Neuronal stem cell (in vitro differentiated cells): ENCODE results near the gene FASTK.
A peak's percentile ranks its signal among the peaks of the same experiment; 100 is the strongest.

Experiments used
- DNase-seq: peaks from one replicate; pipeline ENCODE4 v3.0.0-alpha.2; 2013; ENCODE audit warnings: low spot score
- H2AFZ ChIP-seq: one replicate; pipeline ENCODE4 v1.6.1; 2013; ENCODE audit warnings: mild to moderate bottlenecking, low read length, inconsistent platforms
- H2AK5ac ChIP-seq: 2 replicates; pipeline ENCODE4 v1.6.1; 2013; ENCODE audit warnings: low read depth, mild to moderate bottlenecking, inconsistent platforms, low read length, moderate library complexity, mixed read lengths
- H2BK120ac ChIP-seq: 2 replicates; pipeline ENCODE4 v1.6.1; 2013; ENCODE audit warnings: low read depth, mild to moderate bottlenecking, inconsistent platforms, low read length, moderate library complexity, mixed read lengths
- H2BK12ac ChIP-seq: one replicate; pipeline ENCODE4 v1.6.1; 2013; ENCODE audit warnings: low read length, inconsistent platforms
- H2BK15ac ChIP-seq: 2 replicates; pipeline ENCODE4 v1.6.1; 2013; ENCODE audit warnings: mild to moderate bottlenecking, low read length, inconsistent platforms, mixed read lengths
- H2BK5ac ChIP-seq: one replicate; pipeline ENCODE4 v1.6.1; 2013; ENCODE audit warnings: inconsistent platforms, mild to moderate bottlenecking, low read length, moderate library complexity
- H3K14ac ChIP-seq: one replicate; pipeline ENCODE4 v1.6.1; 2013; ENCODE audit warnings: low read length, inconsistent platforms
- H3K18ac ChIP-seq: 2 replicates; pipeline ENCODE4 v1.6.1; 2013; ENCODE audit warnings: low read length, inconsistent platforms
- H3K23ac ChIP-seq: 2 replicates; pipeline ENCODE4 v1.6.1; 2013; ENCODE audit warnings: low read depth, mild to moderate bottlenecking, mixed read lengths, low read length, inconsistent platforms; ENCODE audit not compliant: poor library complexity
- H3K27ac ChIP-seq: replicated peaks from 3 replicates; pipeline ENCODE4 v1.5.1; 2013; ENCODE audit warnings: low read length, inconsistent platforms
- H3K27me3 ChIP-seq, 3 experiments: 2 replicates each; pipeline ENCODE4 v1.6.1; 2013; ENCODE audit warnings: low read length in 3 of 3, mild to moderate bottlenecking in 2 of 3, inconsistent platforms in 1 of 3, low read depth in 1 of 3, mixed read lengths in 1 of 3, moderate library complexity in 1 of 3; ENCODE audit not compliant: control insufficient read depth in 3 of 3, insufficient read depth in 3 of 3
- H3K36me3 ChIP-seq, 2 donors: replicated peaks in 1 of 2; 2 replicates each; pipeline ENCODE4 v1.6.1; 2013; ENCODE audit warnings: low read length in 2 of 2; ENCODE audit not compliant: control insufficient read depth in 2 of 2, insufficient read depth in 2 of 2
- H3K4ac ChIP-seq: 2 replicates; pipeline ENCODE4 v1.6.1; 2013; ENCODE audit warnings: inconsistent platforms, mild to moderate bottlenecking, low read length, moderate library complexity
- H3K4me1 ChIP-seq, 2 donors: 1 replicate in 1 of 2; 2 replicates in 1 of 2; pipeline ENCODE4 v1.6.1; 2013; ENCODE audit warnings: low read length in 2 of 2, low read depth in 1 of 2; ENCODE audit not compliant: control insufficient read depth in 2 of 2, insufficient read depth in 1 of 2
- H3K4me2 ChIP-seq: one replicate; pipeline ENCODE4 v1.6.1; 2013; ENCODE audit warnings: mild to moderate bottlenecking, low read length, inconsistent platforms; ENCODE audit not compliant: insufficient read depth, poor library complexity, severe bottlenecking
- H3K4me3 ChIP-seq, 2 donors: 2 replicates each; pipeline ENCODE4 v1.5.1; 2013; ENCODE audit warnings: low read length in 2 of 2, mild to moderate bottlenecking in 2 of 2, inconsistent platforms in 1 of 2, moderate library complexity in 1 of 2
- H3K79me1 ChIP-seq: one replicate; pipeline ENCODE4 v1.6.1; 2013; ENCODE audit warnings: low read depth, mild to moderate bottlenecking, inconsistent platforms, low read length, moderate library complexity
- H3K9ac ChIP-seq: one replicate; pipeline ENCODE4 v1.6.1; 2013; ENCODE audit warnings: mild to moderate bottlenecking, low read depth, low read length, inconsistent platforms; ENCODE audit not compliant: poor library complexity
- H3K9me3 ChIP-seq, 2 donors: replicated peaks in 1 of 2; 2 replicates each; pipeline versions ENCODE3 to v1.6.1; 2013; ENCODE audit warnings: low read length in 2 of 2, mild to moderate bottlenecking in 2 of 2, inconsistent platforms in 1 of 2, low read depth in 1 of 2, mixed read lengths in 1 of 2, moderate library complexity in 1 of 2; ENCODE audit not compliant: control insufficient read depth in 2 of 2, insufficient read depth in 1 of 2
- H4K8ac ChIP-seq: one replicate; pipeline ENCODE4 v1.6.1; 2013; ENCODE audit warnings: low read depth, mild to moderate bottlenecking, inconsistent platforms, low read length, moderate library complexity
- H4K91ac ChIP-seq: one replicate; pipeline ENCODE4 v1.6.1; 2013; ENCODE audit warnings: low read length, low read depth, mild to moderate bottlenecking, inconsistent platforms; ENCODE audit not compliant: poor library complexity
- WGBS, 2 donors: extraction: QIAGEN DNeasy Blood & Tissue Kit; methylation state at CpG; one replicate each; pipeline ENCODE4 v1.1.7; 2013; ENCODE audit warnings: missing lambda C conversion rate in 2 of 2, mixed read lengths in 1 of 2; ENCODE audit not compliant: insufficient read length in 2 of 2, insufficient replicate concordance in 1 of 2; ENCODE audit errors: extremely low coverage in 2 of 2; 5-methylcytosine and 5-hydroxymethylcytosine counted together

The FASTK gene

DNA sequence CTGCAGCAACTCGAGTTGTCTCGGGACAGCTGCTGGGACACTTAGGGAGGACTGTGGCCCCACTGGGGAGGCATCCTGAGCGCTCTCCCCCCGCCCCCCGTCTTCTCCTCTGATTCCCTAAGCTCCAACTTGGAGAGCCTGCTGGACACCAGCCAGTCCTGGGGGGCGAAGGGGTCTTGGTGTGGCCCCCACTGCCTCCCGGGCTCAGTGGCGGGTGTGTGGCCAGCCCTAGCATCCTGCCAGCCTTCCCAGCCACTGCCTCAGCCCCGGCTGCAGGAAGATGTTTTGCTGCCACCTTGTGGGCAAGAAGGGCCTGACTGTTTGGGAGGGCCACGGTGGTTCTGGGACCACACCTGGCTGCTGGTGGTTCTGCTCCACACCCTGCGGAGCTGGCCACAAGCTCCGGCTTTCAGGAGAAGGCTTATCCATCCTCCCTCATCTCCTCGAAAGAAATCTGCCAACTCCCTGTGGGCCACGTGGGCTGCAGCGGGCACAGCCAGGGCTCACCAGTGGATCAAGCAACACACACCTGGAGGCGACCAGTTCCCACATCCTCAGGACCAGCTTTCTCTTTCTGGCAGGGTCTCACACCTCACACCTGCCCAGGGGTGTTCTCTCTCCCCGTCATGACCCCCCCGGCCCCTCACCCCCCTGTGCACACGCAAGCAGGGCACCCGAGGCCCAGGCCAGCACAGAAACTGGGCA is 30.5 kb upstream of the FASTK start:
- Histone ChIP-seq H3K4ac (no peak overlapping the region), H4K91ac (no peak overlapping the region), H2BK5ac (no peak overlapping the region), H3K23ac (peak overlapping the region; percentile 45), H2AK5ac (peak overlapping the region; percentile 66), H3K4me2 (no peak overlapping the region), H2BK12ac (no peak overlapping the region), H2BK120ac (no peak overlapping the region), H3K4me3 (peak overlapping the region in 1 of 2 donors; percentile 38), H3K9me3 (no peaks in the 10 kb centered on the region), H4K8ac (no peak overlapping the region), H2AFZ (no peak overlapping the region), H3K4me1 (peaks cover 11 to 21% of the 10 kb centered on the region in 2 donors), H3K27ac (no peak overlapping the region), H3K27me3 (peaks cover 0 to 3% (median 0%) of the 10 kb centered on the region in 3 experiments), H3K36me3 (peaks cover 2 to 5% of the 10 kb centered on the region in 2 donors), H3K79me1 (peaks cover 10% of the 10 kb centered on the region), H3K18ac (no peak overlapping the region), H3K14ac (no peak overlapping the region), H3K9ac (no peak overlapping the region), H2BK15ac (no peak overlapping the region)
- DNase-seq = peak; percentile 63
- WGBS, 2 donors = no CpG with 5 or more reads among the region's 20 CpGs

DNA sequence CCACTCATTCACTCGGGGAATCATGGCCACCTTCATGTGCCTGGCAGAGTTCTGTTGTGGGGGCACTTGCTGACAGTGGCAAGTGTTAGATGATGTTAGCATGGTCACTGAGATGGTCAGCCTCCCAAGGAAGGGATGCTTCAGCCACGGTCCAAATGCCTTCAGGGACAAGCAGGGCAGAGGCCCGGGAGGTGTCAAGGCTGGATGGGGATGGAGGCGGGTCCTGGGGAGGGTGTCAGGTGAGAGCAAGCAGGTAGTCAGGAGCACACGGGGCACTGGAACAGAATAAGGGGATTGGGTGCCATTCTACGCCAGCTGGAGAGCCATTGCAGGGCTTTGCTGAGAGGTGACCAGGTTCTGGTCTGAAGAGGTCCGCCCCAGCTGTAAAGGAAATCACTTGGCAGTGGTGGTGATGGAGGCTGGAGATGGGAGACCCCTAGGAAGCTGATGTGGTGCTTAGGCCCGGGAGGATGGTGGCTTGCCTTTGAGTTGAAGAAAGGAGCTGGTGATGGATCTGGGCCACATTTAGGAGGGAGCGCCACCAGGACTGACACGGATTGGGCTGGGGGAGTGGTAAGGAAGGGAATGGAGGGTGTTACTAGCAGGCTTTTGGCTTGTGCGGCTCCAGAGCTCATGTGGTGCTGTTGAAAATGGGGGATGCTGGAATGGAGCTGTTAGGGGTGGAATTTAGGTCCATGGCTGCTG is 29.8 kb upstream of the FASTK start:
- Histone ChIP-seq H2BK15ac (no peak overlapping the region), H4K8ac (no peak overlapping the region), H2BK120ac (no peak overlapping the region), H3K14ac (no peak overlapping the region), H3K18ac (no peak overlapping the region), H3K9me3 (no peaks in the 10 kb centered on the region), H3K79me1 (peaks cover 6% of the 10 kb centered on the region), H2AK5ac (no peak overlapping the region), H3K27me3 (no peaks in the 10 kb centered on the region), H3K4me1 (peaks cover 11 to 17% of the 10 kb centered on the region in 2 donors), H3K9ac (no peak overlapping the region), H2AFZ (no peak overlapping the region), H3K23ac (no peak overlapping the region), H3K4ac (no peak overlapping the region), H2BK12ac (no peak overlapping the region), H2BK5ac (no peak overlapping the region), H4K91ac (no peak overlapping the region), H3K27ac (no peak overlapping the region), H3K36me3 (peaks cover 2 to 7% of the 10 kb centered on the region in 2 donors), H3K4me3 (no peak overlapping the region), H3K4me2 (no peak overlapping the region)
- DNase-seq = no peak
- WGBS, 2 donors = no CpG with 5 or more reads among the region's 11 CpGs

DNA sequence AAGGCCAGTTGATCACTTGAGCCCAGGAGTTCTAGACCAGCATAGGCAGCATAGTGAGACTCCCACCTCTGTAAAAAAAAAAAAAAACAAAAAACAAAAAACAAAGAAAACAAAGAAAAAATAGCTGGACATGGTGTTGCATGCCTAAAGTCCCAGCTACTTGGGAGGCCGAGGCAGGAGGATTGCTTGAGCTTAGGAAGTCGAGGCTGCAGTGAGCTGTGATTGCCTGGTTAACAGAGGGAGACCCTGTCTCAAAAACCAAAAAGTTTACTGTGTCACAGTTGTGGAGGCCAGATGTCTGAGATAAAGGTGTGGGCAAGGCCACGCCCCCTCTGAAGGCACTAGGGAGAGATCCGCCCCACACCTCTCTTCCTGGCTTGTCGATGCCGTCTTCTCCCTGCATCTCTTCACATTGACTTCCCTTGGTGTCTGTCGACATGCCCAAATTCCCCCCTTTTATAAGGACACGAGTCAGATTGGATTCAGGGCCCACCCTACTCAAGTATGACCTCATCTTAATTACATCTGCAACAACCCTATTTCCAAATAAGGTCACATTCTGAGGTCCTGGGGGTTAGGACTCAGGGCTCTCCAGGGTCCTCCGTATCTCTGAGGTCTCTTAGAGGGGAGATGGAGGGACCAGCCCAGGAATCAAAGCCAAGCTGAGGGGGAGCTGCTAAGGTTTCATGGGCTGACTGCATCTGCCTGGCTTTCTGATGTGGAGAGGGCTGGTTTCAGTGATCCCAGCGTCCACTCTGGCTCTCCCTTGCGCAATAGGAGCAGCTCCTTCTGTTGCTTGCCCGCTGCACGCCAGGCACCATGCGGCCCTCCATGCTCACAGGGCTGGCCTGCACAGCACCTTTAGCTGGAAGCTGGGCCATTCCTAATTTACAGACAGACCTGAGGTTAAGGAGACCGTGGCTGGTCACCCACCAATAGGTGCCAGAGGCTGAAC is 28.8 kb upstream of the FASTK start:
- no peak overlapping the region for H2AK5ac ChIP-seq
- H2BK12ac ChIP-seq = no peak overlapping the region
- H3K23ac ChIP-seq = no peak overlapping the region
- H3K4ac ChIP-seq = no peak overlapping the region
- H4K91ac ChIP-seq = no peak overlapping the region
- peaks cover 11 to 21% of the 10 kb centered on the region in 2 donors for H3K4me1 ChIP-seq
- no peak overlapping the region for H2BK5ac ChIP-seq
- no peak for DNase-seq
- H3K9ac ChIP-seq = no peak overlapping the region
- no peak overlapping the region for H3K4me3 ChIP-seq
- H3K27me3 ChIP-seq = no peaks in the 10 kb centered on the region
- peaks cover 2 to 14% of the 10 kb centered on the region in 2 donors for H3K36me3 ChIP-seq
- no peak overlapping the region for H2BK15ac ChIP-seq
- no peak overlapping the region for H4K8ac ChIP-seq
- no peak overlapping the region for H2AFZ ChIP-seq
- peaks cover 7% of the 10 kb centered on the region for H3K79me1 ChIP-seq
- H3K18ac ChIP-seq = peak overlapping the region; percentile 21
- no peak overlapping the region for H3K14ac ChIP-seq
- H3K4me2 ChIP-seq = no peak overlapping the region
- H2BK120ac ChIP-seq = no peak overlapping the region
- no peak overlapping the region for H3K27ac ChIP-seq
- no CpG with 5 or more reads among the region's 15 CpGs for WGBS, 2 donors
- no peaks in the 10 kb centered on the region for H3K9me3 ChIP-seq
